ENCODE measurements around the gene APBA2.

GRCh38 chr15:29034151-29034550 lies 148.4 kb downstream of the APBA2 start:
- no peak for TF ChIP-seq CTCF (IDR thresholded peaks at IDR 0.05)
- no peak for TF ChIP-seq PRDM15 (CRISPR knock-in tag; IDR thresholded peaks at IDR 0.05)
- TF ChIP-seq, protein P1, sequence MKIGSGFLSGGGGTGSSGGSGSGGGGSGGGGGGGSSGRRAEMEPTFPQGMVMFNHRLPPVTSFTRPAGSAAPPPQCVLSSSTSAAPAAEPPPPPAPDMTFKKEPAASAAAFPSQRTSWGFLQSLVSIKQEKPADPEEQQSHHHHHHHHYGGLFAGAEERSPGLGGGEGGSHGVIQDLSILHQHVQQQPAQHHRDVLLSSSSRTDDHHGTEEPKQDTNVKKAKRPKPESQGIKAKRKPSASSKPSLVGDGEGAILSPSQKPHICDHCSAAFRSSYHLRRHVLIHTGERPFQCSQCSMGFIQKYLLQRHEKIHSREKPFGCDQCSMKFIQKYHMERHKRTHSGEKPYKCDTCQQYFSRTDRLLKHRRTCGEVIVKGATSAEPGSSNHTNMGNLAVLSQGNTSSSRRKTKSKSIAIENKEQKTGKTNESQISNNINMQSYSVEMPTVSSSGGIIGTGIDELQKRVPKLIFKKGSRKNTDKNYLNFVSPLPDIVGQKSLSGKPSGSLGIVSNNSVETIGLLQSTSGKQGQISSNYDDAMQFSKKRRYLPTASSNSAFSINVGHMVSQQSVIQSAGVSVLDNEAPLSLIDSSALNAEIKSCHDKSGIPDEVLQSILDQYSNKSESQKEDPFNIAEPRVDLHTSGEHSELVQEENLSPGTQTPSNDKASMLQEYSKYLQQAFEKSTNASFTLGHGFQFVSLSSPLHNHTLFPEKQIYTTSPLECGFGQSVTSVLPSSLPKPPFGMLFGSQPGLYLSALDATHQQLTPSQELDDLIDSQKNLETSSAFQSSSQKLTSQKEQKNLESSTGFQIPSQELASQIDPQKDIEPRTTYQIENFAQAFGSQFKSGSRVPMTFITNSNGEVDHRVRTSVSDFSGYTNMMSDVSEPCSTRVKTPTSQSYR (CRISPR knock-in tag; IDR thresholded peaks at IDR 0.05) = no peak
- TF ChIP-seq ESRRA (CRISPR knock-in tag; IDR thresholded peaks at IDR 0.05; ENCODE audit: borderline replicate concordance) = no peak
- TF ChIP-seq ZNF121 (CRISPR knock-in tag; IDR thresholded peaks at IDR 0.05) = no peak
- TF ChIP-seq CREM (CRISPR knock-in tag; IDR thresholded peaks at IDR 0.05) = no peak
- TF ChIP-seq ZNF317 (CRISPR knock-in tag; IDR thresholded peaks at IDR 0.05; ENCODE audit: borderline replicate concordance, low read depth) = no peak
- TF ChIP-seq, protein P2, sequence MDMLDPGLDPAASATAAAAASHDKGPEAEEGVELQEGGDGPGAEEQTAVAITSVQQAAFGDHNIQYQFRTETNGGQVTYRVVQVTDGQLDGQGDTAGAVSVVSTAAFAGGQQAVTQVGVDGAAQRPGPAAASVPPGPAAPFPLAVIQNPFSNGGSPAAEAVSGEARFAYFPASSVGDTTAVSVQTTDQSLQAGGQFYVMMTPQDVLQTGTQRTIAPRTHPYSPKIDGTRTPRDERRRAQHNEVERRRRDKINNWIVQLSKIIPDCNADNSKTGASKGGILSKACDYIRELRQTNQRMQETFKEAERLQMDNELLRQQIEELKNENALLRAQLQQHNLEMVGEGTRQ (CRISPR knock-in tag; IDR thresholded peaks at IDR 0.05) = no peak
- TF ChIP-seq, protein P3, sequence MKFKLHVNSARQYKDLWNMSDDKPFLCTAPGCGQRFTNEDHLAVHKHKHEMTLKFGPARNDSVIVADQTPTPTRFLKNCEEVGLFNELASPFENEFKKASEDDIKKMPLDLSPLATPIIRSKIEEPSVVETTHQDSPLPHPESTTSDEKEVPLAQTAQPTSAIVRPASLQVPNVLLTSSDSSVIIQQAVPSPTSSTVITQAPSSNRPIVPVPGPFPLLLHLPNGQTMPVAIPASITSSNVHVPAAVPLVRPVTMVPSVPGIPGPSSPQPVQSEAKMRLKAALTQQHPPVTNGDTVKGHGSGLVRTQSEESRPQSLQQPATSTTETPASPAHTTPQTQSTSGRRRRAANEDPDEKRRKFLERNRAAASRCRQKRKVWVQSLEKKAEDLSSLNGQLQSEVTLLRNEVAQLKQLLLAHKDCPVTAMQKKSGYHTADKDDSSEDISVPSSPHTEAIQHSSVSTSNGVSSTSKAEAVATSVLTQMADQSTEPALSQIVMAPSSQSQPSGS (CRISPR knock-in tag; IDR thresholded peaks at IDR 0.05; ENCODE audit: borderline replicate concordance, low read depth) = no peak
- no peak for TF ChIP-seq AR (CRISPR knock-in tag; IDR thresholded peaks at IDR 0.05)
